Superior temporal gyrus (tissue), 1 donor: ENCODE results near the gene CRHR2.

Experiments
- DNase-seq: peaks from one replicate; pipeline ENCODE4 v3.0.0-alpha.2; 2016; ENCODE audit errors: extremely low spot score

The CRHR2 gene

DNA sequence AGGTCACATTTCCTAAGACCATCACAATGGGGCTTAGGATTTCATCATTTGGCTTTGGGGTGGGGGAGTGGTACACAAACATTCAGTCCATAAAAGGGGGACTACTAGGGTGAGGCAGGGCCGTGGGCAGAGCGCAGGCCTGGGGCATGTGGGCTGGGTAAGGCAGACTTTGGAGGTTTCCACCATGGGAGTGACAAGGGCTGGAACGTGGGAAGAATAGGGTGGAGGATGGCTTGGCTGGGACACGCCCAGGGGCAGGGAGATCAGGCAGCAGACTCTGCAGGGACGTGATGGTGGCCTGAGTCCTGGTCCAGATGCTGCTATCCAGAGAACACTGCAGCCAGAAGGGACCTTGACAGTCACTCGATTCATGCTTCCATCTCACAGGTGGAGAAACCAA is 24.7 kb upstream of the CRHR2 start:
- no peak for DNase-seq

DNA sequence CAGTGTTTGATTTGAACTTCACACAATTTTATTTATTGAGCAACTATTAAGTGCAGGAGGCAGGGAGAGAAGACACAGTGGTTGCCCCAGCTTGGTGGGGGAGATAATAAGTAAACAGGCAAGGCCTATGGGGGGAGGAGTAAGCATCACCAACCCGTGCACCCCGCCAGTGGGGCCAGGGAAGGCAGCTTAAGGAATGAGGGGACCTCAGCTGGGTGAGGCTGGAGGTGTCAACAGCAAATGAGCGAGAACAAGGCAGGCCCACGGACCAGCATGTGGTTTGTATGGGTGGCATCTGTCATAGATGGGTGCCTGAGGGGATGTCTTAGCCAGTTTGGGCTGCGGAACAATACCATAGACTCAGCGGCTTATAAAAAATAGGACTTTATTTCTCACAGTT is 24.1 kb upstream of the CRHR2 start:
- no peak for DNase-seq

DNA sequence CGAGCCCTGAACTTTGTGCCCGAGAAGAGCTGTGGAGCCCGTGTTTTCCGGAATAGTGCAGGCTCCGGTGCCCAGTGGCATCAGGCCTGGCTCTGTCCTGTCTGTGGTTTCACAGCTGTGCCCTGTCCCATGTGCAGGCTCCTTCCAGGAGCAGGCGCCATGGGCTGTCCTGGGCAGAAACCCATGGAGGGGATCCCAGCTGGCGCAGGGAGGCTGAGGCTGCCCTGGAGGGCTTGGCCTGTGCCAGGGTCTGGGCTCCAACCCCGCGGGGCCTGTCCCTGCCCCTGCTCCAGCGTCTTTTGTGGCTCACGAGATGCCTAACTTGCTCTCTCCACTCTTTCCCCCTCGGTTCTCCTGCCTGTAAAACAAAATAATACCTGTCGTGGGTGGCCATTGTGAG is 23.3 kb upstream of the CRHR2 start:
- no peak for DNase-seq

DNA sequence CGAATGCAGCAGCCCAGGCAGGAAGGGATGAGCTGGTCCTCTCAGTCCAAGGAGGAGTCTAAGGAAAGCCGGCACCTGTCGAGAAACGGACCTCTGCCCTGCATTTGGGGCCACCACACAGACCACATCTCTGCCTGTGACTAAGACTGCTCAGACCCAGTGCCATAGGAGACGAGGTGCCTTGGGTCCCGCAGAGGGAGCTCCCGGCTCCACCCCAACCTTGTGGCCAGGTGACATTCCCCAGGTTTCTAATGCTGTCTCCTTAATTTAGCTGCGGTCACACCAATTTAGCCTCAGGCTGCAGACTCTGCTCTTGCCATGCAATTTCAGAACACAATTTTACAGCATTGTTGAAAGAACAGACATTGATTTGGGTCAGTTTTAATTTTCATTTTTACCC is 22.8 kb upstream of the CRHR2 start:
- DNase-seq, result no peak

DNA sequence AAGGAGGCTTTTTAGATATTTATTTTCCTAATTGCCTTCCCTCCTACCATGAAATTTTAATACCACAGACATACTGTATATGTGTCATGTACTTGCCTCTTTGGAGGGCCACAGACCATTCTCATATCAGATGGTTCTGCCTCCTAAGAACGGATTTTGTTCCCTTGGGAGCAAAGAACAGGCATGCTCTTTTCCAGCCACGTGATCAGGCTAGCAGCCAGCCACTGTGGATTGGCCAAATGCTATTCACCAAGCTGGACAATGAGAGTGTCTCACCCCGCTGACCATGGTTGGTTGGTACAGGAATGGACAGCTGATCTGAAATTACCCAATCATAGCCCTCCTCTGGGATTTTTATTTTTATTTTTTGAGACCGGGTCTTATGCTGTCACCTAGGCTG is 21.5 kb upstream of the CRHR2 start:
- no peak for DNase-seq

DNA sequence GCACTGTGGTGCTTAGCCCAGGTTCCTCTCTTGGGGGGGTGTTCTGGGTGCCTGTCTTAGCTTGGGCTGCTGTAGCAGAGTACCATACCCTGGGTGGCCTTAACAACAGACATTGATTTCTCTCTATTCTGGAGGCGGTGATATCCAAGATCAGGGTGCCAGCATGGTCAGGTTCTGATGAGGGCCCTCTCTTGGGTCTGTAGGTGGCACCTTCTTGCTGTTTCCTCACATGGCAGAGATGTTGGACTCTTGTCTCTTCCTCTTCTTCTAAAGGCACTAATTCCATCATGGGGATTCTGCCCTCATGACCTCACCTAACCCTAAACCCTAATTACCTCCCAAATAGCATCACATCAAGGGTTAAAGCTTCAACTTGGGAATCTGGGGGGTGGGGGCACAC is 19.9 kb upstream of the CRHR2 start:
- no peak for DNase-seq

DNA sequence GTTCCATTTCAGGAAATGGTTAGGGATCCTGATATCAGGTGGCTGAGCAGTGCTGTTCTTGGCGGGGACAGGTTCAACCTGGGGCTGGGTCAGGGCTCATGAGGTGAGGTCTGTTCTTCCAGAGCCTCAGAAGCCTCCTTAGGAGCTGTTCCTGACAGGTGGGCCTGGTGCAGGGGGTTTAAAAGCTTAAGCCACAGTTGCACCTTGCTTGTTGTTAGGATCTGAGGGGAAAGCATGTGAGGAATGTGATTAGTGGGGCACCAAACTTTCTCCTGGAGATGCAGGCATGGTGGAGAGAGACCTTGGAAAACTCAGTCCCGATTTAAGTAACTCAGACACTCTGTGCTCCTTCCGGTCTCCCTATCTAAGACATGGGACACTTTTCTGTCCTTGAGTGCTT is 18.7 kb upstream of the CRHR2 start:
- no peak for DNase-seq

DNA sequence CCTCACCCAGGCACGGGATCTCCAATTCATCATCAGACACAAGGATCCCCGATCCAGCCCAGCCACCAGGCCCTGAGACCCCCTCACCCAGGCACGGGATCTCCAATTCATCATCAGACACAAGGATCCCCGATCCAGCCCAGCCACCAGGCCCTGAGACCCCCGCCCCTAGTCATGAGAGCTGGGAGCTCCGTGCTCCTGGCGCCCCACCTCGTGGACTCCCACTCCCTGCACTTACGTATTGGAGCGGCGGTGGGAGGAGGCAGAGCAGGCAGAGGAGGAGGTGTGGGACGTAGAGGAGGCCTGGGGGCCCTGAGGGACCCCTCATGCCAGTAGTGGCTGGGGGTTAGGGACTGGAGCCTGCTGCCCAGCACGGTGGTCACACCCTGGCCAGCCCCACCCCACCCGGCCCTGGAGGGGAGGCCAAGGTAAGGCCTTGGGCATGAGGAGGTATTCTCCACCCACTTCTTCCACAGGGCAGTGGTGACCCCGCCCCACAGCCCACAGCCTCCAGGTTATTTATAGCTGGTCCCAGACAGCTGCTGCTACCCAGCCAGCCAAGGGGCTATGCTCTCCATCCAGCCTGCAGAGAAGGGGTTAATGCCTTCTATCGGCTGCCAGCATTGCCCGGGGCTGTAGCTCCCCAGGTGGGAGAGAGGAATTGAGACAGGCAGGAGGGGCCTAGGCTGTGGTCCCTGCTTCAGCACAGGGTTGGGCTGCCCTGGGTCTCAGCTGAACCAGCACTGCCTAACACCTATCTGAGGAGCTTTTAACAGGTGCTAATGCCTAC is 17.6 kb upstream of the CRHR2 start:
- no peak for DNase-seq

DNA sequence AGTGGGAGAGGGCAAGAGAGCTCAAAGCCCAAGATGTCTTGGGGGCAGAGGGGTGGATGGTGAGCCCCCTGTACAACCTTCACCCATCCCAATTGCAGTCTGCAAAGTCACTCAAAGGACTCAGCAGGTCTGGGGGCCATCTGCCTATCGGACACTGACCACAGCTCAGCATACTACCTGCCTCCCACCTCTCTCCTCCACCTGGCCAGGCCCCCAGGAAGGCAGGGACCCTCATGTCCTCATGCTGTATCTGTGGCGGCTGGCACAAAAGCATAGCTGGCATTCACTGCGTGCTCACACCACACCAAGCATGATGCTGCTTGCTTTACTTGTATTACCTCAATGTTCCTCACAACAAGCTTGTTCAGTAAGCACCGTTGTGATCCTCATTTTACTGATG is 16.2 kb upstream of the CRHR2 start:
- DNase-seq, result no peak

DNA sequence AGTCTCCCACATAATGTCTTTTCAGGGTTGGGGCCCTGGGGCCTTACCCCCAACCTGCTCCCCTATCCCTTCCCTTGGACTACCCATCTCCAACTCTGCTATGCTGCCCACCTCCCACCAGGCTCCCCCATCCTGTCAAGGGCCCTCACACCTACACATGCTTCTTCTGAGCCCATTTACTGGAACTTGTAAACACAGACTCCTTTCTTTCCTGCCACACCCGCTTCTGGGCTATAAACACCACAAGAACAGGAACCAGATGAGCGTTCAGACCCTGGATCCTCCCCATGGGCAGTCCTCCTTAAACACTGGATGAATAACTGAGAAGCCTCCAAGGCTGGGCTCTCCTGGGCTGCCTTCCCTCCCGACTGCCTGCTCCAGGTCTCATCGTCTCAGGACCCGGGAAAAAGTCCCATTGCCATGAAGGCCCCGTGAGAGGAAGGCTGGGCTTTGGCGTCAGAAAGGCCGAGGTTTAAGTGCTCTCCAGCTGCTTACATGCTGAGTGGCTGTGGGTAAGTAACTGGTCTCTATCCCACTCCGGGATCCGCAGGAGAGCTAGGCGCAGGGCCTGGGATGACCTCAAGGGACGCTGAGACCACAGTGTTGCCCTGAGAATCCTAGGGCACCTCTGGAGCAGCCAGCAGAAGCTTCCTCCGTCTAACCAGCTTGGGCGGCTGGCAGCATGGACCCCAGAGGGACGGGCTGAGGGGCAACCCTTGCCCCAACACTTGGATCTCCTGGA is 15.6 kb upstream of the CRHR2 start:
- DNase-seq, result no peak

DNA sequence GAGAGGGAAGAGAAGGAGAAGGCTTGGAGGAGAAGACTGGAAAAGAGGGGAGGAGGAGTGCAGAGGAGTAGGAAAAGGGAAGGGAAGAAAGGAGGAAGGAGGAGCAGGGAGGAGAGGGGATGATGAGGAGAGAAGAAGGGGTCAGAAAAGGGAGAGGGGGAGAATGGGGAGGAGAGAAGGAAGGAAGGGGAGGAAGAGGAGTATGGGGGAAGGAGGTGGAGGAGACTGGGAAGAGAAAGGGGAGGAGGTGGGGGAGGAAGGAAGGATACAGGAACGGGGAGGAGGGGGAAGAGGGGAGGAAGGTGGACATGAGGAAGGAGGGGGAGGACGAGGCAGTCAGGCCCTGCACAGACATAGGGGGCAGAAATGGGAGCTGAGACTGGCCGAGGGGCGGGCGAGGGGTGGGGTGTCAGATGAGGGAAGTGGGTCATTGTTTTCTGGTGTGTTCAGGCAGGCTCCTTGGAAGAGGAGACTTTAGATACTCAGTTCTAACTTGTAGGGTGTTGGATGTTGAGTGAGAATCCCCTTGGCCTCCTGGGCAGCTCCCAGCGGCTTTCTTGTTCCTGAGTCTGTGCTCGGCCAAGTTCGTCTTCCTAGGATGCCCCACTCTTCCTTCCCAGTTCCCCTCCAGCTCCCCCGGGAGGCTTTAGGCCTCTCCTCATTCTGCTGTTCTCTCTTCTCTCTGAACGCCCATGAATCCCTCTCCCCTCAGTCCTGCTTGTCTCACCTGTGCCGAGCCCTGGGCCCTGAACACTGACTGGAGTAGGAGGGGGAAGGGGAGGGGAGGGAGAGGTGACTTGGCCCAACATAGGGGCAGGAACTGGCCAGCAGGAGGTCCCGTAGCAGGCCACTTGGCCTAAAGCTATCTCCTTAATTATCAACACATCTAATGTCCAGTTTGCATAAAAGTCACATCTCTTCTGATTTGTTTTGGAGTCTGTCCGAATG is 12.8 kb upstream of the CRHR2 start:
- DNase-seq, result no peak

DNA sequence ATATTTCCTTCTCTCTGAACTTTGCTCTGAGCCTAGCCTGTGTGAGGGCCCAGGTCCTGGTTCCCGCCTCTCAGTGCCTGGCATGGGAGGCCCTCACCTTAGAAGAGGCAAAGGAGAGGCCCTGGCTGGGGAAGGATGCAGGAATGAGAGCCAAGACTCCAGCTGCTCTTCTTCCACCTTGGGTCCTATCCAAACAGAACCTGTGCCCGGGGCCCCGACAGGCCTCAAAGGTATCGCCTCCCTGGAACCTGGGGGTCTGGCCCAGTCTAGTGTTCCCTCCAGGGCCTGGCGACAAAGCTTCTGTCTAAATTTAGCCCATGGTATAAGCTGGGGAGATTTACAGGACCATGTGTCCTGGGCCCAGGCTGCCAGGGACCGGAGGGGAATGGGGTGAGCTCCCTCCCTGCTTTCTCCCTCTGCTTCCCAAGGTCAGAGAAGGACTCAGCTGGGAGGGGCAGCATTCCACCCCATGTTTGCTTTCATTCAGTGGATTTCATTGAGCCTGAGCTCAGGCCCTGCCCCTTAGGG is 12.0 kb upstream of the CRHR2 start:
- DNase-seq, result no peak

DNA sequence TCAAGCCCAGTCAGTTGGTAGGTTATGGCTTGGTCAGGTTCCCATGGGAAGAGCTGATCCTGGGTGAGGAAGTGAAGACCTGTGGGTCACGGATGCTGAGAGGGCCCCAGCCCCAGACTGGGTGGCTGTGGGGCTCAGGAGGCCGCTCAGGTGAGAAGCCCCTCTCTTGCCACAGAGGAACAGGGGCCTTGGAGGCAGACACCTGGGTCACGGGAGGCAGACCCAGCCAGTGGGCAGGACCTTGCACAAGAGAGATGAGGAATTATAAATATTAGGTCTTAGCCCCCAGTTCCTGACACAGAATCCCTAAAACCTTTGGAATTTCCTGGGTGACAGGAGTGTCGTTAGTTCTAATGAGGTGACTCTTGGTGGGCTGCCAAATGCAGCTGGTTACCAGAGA is 10.6 kb upstream of the CRHR2 start:
- DNase-seq, result no peak

DNA sequence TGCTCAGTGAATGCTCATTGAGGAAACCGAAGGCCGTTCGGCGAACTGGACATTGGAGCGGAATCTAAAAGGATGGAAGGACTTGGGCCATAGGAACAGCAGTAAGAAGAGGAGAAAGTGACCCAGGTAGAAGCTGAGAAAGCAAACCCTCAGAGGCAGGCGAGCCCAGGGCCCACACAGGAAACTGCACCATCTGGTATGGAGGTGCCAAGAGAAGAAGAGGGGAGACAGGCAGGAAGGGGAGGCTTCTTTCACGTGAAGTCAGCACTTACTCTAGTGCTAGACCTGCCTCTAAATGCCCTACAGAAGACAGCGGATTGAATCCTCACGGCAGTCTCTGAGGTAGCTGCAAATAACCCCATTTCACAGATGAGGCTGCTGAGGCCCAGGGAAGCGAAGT is 10.2 kb upstream of the CRHR2 start:
- DNase-seq, result no peak

DNA sequence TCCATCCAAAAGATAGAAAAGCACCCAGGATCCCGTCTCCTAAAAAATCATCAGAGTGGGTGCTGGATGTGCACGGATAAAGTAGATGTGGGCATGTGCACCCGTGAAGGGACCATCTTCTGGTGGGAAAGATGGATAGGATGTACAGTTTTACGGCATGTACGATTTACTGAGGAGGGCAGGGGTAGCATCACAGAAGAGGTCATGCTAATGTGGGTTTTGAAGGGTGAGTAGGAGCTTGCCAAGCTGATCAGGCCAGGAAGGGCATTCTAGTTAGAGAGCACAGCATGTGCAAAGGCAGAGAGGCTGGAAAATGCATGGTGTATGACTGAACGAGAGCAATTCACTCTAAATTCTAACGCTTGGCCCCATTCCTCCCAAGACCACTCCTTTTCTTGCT is 7.8 kb upstream of the CRHR2 start:
- DNase-seq, result no peak

DNA sequence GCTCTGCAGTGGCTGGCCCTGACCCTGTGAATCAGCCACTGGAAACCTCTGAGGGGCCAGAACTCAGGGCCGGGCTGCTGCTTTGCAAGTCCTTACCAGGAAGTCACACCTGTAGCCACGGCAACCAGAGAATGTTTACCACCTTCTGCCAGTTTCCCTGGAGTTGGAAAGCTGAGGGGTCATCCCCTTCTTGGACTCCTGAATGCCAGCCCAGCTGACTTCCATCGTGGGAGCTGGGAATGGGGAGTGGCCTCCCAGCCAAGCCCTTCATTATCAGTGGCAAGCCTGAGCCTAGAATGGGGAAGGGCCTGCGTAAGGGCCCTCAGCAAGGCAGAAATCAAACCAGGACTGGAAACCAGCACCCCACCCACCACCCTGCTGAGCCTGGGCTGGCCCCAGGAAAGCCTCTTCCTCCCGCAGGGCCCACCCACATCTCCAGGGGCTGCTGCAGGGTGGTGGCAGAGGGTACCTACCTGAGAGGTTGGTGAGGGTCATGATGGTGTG is 6.5 kb upstream of the CRHR2 start:
- no peak for DNase-seq

DNA sequence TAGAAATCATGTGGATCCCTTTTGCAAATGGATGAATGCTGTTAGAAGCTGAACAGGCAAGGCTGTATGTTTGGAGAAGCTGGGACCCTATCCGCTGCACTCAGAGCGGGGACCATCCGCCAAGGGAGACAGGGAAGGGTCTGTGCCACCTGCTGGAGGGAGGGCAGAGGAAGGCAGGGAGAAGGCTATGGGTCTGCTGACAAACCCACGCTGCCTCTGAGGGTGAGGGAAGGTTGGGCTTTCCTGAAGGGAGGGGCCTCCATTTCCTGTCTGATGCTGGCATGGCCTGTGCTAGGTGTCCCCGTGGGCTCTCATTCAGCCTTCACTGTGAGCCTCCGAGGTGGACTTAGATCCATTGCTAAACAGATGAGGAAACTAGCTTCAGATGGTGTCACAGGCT is 5.3 kb upstream of the CRHR2 start:
- DNase-seq, result no peak

DNA sequence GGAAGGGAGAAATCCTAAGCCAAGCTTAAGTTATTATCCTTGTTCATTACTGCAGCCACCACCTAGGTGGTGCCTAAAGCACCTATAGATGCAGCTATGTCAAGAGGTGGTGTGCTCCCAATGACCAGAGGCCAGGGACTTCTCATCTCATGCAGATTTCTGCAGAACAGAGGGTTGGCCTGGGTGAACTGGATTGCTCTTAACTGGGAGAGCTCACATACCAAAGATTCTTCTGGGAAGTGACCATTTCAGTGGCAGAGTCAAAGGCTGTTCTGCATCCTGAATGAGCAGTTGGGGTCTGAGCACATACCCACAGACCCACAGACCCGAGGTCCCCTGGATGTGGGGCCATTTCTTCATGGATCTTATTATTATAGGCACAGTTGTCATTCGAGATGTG is 2.1 kb upstream of the CRHR2 start:
- no peak for DNase-seq

DNA sequence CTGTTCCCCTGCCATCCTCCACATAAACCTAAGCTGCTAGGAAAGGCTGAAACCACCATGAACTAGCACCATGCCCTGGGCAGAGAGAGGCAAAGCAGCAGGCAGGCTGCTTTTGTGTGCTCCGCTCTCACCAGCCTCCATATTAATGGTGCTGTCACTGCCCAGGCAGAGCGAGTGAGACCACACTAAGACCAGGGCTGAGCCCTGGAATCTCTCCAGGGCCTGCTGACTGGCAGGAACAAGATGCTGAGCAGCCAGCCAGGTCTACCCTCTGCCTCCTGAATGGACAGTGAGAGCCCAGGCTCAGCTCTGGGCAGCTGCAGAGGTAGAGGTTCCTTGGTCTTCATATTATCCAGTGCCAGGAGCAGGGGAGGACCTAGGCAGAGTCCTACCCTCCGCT is 1.6 kb upstream of the CRHR2 start:
- DNase-seq, result no peak

DNA sequence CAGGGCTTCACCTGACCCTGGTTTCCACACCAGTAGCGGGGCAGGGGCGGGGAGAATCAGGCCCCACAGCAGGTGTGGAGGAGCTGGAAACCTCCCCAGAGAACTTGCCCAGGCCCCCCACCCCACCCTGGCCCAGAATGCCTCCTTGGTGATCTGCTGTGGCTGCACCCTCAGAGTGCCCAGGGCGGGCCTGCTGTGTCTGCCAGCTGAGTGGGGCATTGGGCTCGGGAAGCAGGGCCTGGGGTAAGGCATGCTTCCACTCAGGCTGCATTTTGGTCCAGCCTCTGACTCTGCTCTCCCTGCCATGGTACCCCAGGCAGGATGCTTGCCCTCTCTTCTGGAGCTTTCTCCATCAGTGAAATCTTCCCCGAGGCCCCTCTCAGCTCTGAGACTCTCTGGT is 1.1 kb upstream of the CRHR2 start:
- DNase-seq, result no peak

DNA sequence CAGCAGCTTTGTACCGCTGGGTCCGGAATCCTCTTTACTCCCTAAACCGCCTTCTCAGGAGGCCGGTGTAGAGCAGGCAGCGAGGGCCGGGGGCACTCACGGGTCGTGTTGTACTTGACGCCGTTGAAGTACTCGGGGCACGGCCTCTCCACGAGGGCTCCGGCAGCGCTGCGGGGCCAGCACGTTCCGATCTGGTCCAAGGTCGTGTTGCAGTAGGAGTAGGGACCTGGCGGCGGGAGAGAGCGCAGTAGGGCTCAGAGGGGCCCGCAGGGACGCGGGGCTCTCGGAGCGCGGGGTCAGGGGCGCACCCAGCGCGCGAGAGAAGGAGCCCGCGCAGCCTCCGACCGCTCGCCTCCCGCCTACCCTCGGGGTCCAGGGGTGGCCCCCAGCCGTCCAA is 443 bp downstream of the CRHR2 start:
- no peak for DNase-seq

DNA sequence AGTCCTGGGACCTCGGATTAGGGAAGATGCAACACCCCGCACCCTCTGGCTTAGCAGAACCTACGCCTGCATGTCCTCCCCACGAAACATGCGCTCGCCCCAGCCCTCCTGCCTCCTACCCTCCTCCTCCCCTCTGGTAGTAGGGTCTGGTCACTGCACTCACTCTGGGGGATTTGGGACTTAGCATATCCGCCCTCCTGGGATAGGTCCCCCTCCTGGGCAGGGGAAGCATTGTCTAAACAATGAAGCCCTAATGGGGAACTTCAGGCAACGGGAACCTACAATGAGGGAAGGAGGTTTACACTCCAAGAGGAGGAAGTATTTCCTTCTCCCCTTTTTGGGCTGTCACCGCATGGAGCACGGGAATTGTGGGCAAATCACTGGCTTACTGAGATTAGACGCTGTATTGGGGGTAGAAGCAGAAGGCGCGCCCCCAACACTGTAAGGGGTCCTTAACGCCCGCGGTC is 892 bp downstream of the CRHR2 start:
- no peak for DNase-seq
